HAP-1 (cell line): ENCODE data around the gene KCNMA1.
"Not testable (repeated sequence)": the region's sequence is repeated elsewhere in the genome, so short reads cannot be mapped to it uniquely, and the experiment has no call there.

Experiments used
- DNase-seq, 2 experiments: peaks; one replicate each; pipeline ENCODE4 v3.0.0-alpha.2; 2016 to 2020; ENCODE audit warnings: low spot score in 2 of 2
- H3K27me3 ChIP-seq: fragments of 250-450 bp; sonication (Bioruptor Pico); 2 replicates; pipeline ENCODE4 v1.5.1; 2020; ENCODE audit warnings: low read depth, mild to moderate bottlenecking, moderate library complexity
- H3K36me3 ChIP-seq: fragments of 250-450 bp; sonication (Bioruptor Pico); replicated peaks from 2 replicates; pipeline ENCODE4 v1.5.1; 2020; ENCODE audit warnings: mild to moderate bottlenecking
- H3K4me1 ChIP-seq: fragments of 250-450 bp; sonication (Bioruptor Pico); 2 replicates; pipeline ENCODE4 v1.5.1; 2020; ENCODE audit warnings: mild to moderate bottlenecking
- H3K4me3 ChIP-seq: fragments of 250-450 bp; sonication (Bioruptor Pico); 2 replicates; pipeline ENCODE4 v1.5.1; 2020; ENCODE audit warnings: mild to moderate bottlenecking, moderate library complexity
- H3K9me3 ChIP-seq: fragments of 250-450 bp; sonication (Bioruptor Pico); 2 replicates; pipeline ENCODE4 v1.5.1; 2020; ENCODE audit warnings: mild to moderate bottlenecking, moderate library complexity
- in situ Hi-C: fragments of 300-500 bp; cut with MboI; formaldehyde crosslinking; loops from 3 replicates; pipeline ENCODE4 v1.14.3; 2020; ENCODE audit warnings: low sequenced_read_pairs, inconsistent platforms, mixed read lengths

Gene KCNMA1

DNA sequence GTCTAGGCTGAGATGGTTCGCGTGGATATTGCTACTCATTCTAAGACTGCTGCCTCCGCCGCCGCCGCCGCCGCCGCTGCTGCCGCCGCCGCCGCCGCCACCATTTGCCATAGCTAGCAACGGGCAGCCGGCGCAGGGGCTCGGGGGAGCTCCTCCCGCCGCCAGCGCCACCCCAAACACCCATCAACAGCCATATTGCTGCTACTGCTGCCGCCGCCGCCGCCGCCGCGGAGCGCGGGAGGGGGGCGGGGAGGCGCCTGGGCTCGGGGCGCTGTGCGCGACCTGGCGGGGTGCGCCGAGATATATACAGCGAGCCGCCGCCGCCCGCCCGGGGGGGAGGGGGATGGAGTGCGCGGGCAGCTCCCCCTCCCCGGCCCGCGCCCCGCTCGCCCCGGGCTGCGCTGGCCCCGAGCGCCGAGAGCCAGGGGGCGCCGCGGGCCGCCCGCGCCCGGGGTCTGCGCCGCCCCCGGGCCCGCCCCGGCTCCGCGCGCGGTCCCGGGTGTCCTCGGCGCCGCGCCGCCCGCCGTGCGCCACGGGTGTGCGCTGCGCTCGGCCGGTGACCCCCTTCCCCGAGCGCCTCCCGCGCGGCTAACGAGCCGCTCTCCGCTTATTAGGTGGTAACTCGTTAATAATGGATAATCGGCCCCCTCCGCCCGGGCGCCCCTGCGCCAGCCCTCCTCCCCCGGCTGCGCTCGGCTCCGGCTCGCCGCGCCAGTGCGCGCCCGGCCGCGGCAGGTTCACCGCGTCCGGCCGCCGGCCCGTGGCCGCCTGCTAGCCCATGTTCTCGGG lies at the start of gene KCNMA1:
KCNMA1 (minus strand) TSS at position 277 of the 789 bp plus-strand sequence.
- H3K9me3 ChIP-seq = no peaks in the 10 kb centered on the region
- H3K36me3 ChIP-seq = no peaks in the 10 kb centered on the region
- in situ Hi-C loops = no loop called here
- H3K27me3 ChIP-seq = peaks cover 57% of the 10 kb centered on the region
- H3K4me3 ChIP-seq = no peak within 1 kb of the TSS
- no peaks in the 10 kb centered on the region for H3K4me1 ChIP-seq
- DNase-seq = no peak

- Histone ChIP-seq H3K4me3 (no peak overlapping the region), H3K27me3 (peaks cover 12% of the 10 kb centered on the region; the same call in 1 of the 2 replicates), H3K36me3 (no peaks in the 10 kb centered on the region), H3K4me1 (no peaks in the 10 kb centered on the region), H3K9me3 (no peaks in the 10 kb centered on the region)
- no peak for DNase-seq
- in situ Hi-C loops = no loop called here
Measured at GRCh38 chr10:77686650-77687417, 49.2 kb upstream of the KCNMA1 start.

DNA sequence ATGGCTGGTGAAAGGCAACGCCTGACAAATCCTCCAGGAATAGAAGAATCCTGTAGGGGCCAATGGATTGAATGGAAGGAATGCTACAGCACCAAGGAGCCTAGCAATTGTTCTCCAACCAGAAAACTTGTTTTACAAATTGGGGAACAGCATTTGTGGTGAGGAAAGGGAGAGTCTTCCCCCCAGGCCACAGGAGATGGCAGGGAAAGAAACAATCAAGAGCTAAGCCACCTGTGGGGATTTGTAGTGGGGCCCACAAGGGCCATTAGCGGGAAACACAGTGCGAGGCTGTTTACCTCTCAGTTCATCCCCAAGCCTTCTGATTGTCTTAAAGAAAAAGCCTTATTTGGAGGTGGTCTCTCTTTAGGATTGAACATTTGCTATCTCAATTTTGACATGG lies 48.5 kb upstream of the KCNMA1 start:
- in situ Hi-C loops = no loop called here

GRCh38 chr10:77685432-77685831 lies 47.8 kb upstream of the KCNMA1 start:
- no peak for DNase-seq
- H3K4me3 ChIP-seq = no peak overlapping the region
- in situ Hi-C loops = no loop called here
- no peaks in the 10 kb centered on the region for H3K36me3 ChIP-seq
- H3K9me3 ChIP-seq = no peaks in the 10 kb centered on the region
- H3K4me1 ChIP-seq = no peaks in the 10 kb centered on the region
- peaks cover 7% of the 10 kb centered on the region; the same call in 1 of the 2 replicates for H3K27me3 ChIP-seq

More for the DNA sequence above, 48.5 kb upstream of the KCNMA1 start:
- Histone ChIP-seq H3K4me3 (no peak overlapping the region), H3K9me3 (no peaks in the 10 kb centered on the region), H3K27me3 (peaks cover 9% of the 10 kb centered on the region; the same call in 1 of the 2 replicates), H3K36me3 (no peaks in the 10 kb centered on the region), H3K4me1 (no peaks in the 10 kb centered on the region)
- no peak for DNase-seq

GRCh38 chr10:77683088-77683432 lies 45.5 kb upstream of the KCNMA1 start:
- H3K4me3 ChIP-seq, H3K27me3 ChIP-seq, H3K4me1 ChIP-seq, H3K36me3 ChIP-seq, H3K9me3 ChIP-seq, DNase-seq, in situ Hi-C loops: not testable (repeated sequence)

DNA sequence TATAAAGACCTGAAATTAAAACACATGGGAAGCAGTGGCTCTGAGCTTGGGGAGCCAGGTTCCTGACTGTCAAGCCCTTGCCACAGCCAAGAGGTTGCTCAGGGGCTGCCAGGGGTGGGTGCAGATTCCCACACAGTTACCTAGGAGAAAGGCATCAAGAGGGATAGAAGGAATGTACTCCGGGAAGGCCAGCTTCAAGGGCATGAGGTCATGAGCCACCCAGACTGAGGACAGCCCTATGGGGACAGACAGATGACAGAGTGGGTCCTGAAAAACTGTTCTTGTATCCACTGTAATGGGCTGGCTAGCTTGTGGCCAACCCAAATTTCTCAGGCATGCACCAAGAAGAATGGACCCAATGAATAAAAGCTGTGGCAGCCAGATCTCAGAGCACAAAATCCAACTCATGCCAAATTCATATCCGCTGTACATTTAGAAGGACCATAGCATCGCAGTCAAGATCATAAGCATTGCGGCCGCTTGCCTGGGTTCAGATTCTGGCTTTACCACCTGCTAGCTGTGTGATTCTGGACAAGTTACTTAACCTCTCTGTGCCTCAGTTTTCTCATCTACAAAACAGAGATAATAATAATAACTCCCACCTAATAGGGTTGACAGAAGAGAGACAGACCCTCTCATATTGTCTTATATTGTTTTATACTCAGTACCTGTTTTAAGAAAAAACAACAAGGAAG lies 44.9 kb upstream of the KCNMA1 start:
- Histone ChIP-seq H3K9me3 (no peaks in the 10 kb centered on the region), H3K27me3 (no peaks in the 10 kb centered on the region), H3K4me3 (no peak overlapping the region), H3K4me1 (no peaks in the 10 kb centered on the region), H3K36me3 (no peaks in the 10 kb centered on the region)
- DNase-seq = no peak
- in situ Hi-C loops = no loop called here

GRCh38 chr10:77681839-77682238 lies 44.2 kb upstream of the KCNMA1 start:
- no peaks in the 10 kb centered on the region for H3K27me3 ChIP-seq
- H3K9me3 ChIP-seq = no peaks in the 10 kb centered on the region
- H3K4me1 ChIP-seq = no peaks in the 10 kb centered on the region
- H3K4me3 ChIP-seq = no peak overlapping the region
- in situ Hi-C loops = no loop called here
- H3K36me3 ChIP-seq = no peaks in the 10 kb centered on the region
- no peak for DNase-seq

- Histone ChIP-seq H3K36me3 (no peaks in the 10 kb centered on the region), H3K4me3 (no peak overlapping the region), H3K9me3 (no peaks in the 10 kb centered on the region), H3K4me1 (no peaks in the 10 kb centered on the region), H3K27me3 (peaks cover 4% of the 10 kb centered on the region; the same call in 1 of the 2 replicates)
- no peak for DNase-seq
- in situ Hi-C loops = no loop called here
Measured at GRCh38 chr10:77680811-77681210, 43.2 kb upstream of the KCNMA1 start.

GRCh38 chr10:77680065-77680464 lies 42.5 kb upstream of the KCNMA1 start:
- Histone ChIP-seq H3K4me3 (no peak overlapping the region), H3K27me3 (peaks cover 5% of the 10 kb centered on the region; the same call in 1 of the 2 replicates), H3K36me3 (no peaks in the 10 kb centered on the region), H3K9me3 (no peaks in the 10 kb centered on the region), H3K4me1 (no peaks in the 10 kb centered on the region)
- in situ Hi-C loops = no loop called here
- DNase-seq = no peak

DNA sequence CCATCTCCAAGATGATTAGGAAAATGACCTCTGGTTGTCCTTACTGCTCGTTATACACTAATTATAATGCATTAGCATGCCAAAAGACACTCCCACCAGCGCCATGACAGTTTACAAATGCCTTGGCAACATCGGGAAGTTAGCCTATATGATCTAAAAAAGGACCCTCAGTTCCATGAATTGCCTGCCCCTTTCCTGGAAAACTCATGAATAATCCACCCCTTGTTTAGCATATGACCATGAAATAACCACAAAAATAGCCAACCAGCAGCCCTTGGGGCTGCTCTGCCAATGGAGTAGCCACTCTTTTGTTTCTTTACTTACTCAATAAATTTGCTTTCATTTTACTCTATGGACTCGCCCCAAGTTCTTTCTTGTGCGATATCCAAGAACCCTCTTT lies 41.6 kb upstream of the KCNMA1 start:
- Histone ChIP-seq H3K4me1 (no peaks in the 10 kb centered on the region), H3K9me3 (no peaks in the 10 kb centered on the region), H3K27me3 (peaks cover 5% of the 10 kb centered on the region; the same call in 1 of the 2 replicates), H3K4me3 (no peak overlapping the region), H3K36me3 (no peaks in the 10 kb centered on the region)
- no peak for DNase-seq
- in situ Hi-C loops = no loop called here

DNA sequence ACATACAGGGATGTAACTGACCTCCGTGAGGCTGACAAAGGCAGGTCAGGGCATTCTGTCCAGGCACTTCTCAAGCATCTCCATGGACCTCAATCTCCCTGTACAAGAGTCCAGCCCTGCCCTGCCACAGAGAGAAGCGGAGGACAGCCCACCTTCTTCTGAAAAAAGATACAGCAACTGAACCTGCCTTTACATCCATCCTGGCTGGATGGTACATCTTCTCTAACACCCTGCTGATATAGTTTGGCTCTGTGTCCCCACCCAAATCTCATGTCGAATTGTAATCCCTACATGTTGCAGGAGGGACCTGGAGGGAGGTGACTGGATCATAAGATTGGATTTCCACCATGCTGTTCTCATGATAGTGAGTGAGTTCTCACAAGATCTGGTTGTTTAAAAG lies 40.5 kb upstream of the KCNMA1 start:
- DNase-seq = no peak
- in situ Hi-C loops = no loop called here
- no peaks in the 10 kb centered on the region for H3K9me3 ChIP-seq
- H3K36me3 ChIP-seq = no peaks in the 10 kb centered on the region
- H3K4me3 ChIP-seq = no peak overlapping the region
- no peaks in the 10 kb centered on the region for H3K4me1 ChIP-seq
- peaks cover 5% of the 10 kb centered on the region; the same call in 1 of the 2 replicates for H3K27me3 ChIP-seq

DNA sequence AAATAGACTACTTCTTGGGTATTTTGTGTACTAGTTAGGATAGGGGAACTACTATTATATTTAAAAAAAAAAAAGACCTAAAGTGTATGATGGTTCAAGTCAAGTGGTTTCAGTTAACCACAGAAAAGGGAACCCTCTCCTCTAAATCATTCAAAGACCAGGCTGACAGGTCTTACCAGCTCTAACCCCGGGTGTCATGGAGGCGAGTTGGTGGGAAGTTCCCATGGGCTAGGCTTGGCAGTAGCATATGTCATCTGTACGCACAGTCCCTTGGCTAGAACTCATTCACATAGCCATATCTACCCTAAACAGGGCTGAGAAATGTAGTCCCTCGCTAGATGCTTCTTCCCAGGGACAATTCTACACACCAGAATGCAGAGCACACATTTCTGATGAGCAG lies 37.7 kb upstream of the KCNMA1 start:
- Histone ChIP-seq H3K36me3 (no peaks in the 10 kb centered on the region), H3K9me3 (no peaks in the 10 kb centered on the region), H3K4me1 (no peaks in the 10 kb centered on the region), H3K4me3 (no peak overlapping the region), H3K27me3 (peaks cover 10% of the 10 kb centered on the region)
- in situ Hi-C loops = no loop called here
- no peak for DNase-seq

DNA sequence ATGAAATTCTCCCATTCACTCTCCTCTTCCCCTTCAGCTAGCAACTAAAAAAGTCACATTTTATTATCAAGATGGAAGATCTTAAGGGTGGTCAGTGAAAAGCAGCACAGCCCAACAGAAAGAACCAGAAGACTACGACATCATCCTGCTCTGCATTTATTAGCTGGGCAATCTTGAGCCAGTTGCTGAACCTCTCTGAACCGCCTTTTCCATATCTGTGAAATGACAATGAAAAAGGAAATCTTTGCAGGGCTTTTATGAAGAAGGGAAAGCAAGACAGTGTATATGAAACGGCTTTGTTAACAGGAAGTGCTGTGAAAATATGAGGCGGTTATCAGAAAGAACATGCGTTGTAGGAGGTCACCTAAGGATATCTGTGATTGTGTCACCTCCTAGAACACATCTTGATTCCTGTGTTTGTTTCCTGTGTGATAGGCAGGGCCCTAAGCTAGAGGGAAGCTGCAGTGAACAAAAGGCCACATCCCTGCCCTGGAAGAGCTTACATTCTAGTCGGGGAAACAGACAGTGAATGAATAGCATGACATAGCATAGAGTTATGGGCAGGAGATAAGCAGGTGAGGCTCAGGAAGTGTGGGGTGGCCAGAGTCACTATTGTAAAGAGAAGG lies 36.0 kb upstream of the KCNMA1 start:
- no peaks in the 10 kb centered on the region for H3K9me3 ChIP-seq
- H3K4me3 ChIP-seq = no peak overlapping the region
- H3K36me3 ChIP-seq = no peaks in the 10 kb centered on the region
- H3K27me3 ChIP-seq = peaks cover 10% of the 10 kb centered on the region
- H3K4me1 ChIP-seq = no peaks in the 10 kb centered on the region
- in situ Hi-C loops = no loop called here
- no peak for DNase-seq
